Panc1 (cell line): ENCODE results near the gene EIF4E. TPM values are rescaled to one million over a fixed set of nuclear protein-coding genes. Genes with fewer than 3 reads are reported as not detected.

ENCODE experiments used
- ATAC-seq: fragments of 200-7000 bp; cut with Tn5 transposase; 2 replicates; pipeline ENCODE4 v1.9.1; 2020; ENCODE audit warnings: mild to moderate bottlenecking, moderate library complexity
- BruUV-seq: library from RNA; stranded (reverse); fragments of 400-500 nt; replicated peaks from 2 replicates; lab custom pipeline; 2021; lab: Mats Ljungman, UMichigan
- CTCF ChIA-PET: fragments of 300-600 bp; sonication (Branson Sonifier 250); formaldehyde crosslinking; loops from one replicate; lab custom pipeline; 2022; ENCODE audit warnings: antibody characterized with exemption; lab: Charles Lee
- POLR2A ChIA-PET: fragments of 300-600 bp; sonication (Branson Sonifier 250); formaldehyde crosslinking; loops from one replicate; lab custom pipeline; 2022; ENCODE audit warnings: antibody characterized with exemption; lab: Charles Lee
- DNase-seq: peaks from one replicate; pipeline ENCODE4 v3.0.0-alpha.2; 2010; ENCODE audit warnings: low read depth, low spot score
- H3K27ac ChIP-seq: 2 replicates; pipeline ENCODE4 v1.5.1; 2011; ENCODE audit warnings: mild to moderate bottlenecking, low read length, inconsistent platforms
- H3K27me3 ChIP-seq: fragments of 200-500 bp; sonication (Bioruptor generic); 2 replicates; pipeline ENCODE4 v1.6.0; 2014; ENCODE audit warnings: low read length, inconsistent platforms; ENCODE audit not compliant: control insufficient read depth, insufficient read depth
- H3K36me3 ChIP-seq: fragments of 200-500 bp; sonication (Bioruptor generic); 2 replicates; pipeline ENCODE4 v1.5.1; 2014; ENCODE audit warnings: inconsistent platforms, mild to moderate bottlenecking, low read length, moderate library complexity; ENCODE audit not compliant: control insufficient read depth, insufficient read depth
- H3K4me1 ChIP-seq: 2 replicates; pipeline ENCODE4 v1.5.1; 2011; ENCODE audit warnings: inconsistent platforms, mild to moderate bottlenecking, low read length, moderate library complexity; ENCODE audit not compliant: control insufficient read depth, insufficient read depth
- H3K4me3 ChIP-seq, 2 experiments: 2 replicates each; pipeline ENCODE4 v1.5.1; 2011 to 2012; ENCODE audit warnings: low read depth in 2 of 2, low read length in 2 of 2, mild to moderate bottlenecking in 2 of 2, inconsistent platforms in 1 of 2, moderate library complexity in 1 of 2
- H3K9me3 ChIP-seq: fragments of 200-500 bp; sonication (Bioruptor generic); 2 replicates; pipeline ENCODE4 v1.5.1; 2014; ENCODE audit warnings: low read depth, mild to moderate bottlenecking, inconsistent platforms, low read length, moderate library complexity; ENCODE audit not compliant: control insufficient read depth, insufficient read depth
- POLR2AphosphoS5 ChIP-seq: IDR thresholded peaks from 2 replicates; pipeline ENCODE4 v1.6.1; 2012; ENCODE audit warnings: mild to moderate bottlenecking, low read depth, low read length, moderate library complexity
- SIN3A ChIP-seq: IDR thresholded peaks from 2 replicates; pipeline ENCODE4 v1.6.1; 2012; ENCODE audit warnings: low read depth, mild to moderate bottlenecking, low read length, moderate library complexity, borderline replicate concordance; ENCODE audit not compliant: insufficient read depth
- TCF7L2 ChIP-seq: IDR thresholded peaks from 2 replicates; pipeline ENCODE4 v1.6.1; 2011; ENCODE audit warnings: mild to moderate bottlenecking, low read depth, low read length, inconsistent platforms
- in situ Hi-C: cut with HindIII; loops from 2 replicates; pipeline ENCODE4 v1.10.0; 2016; ENCODE audit warnings: low sequenced_read_pairs, low pct_unique_long_range_greater_than_20kb
- intact Hi-C: fragments of 100-400 bp; cut with micrococcal nuclease; formaldehyde crosslinking; loops from one replicate; pipeline ENCODE4 v1.10.0; 2022; ENCODE audit not compliant: unreplicated experiment
- total RNA-seq: library from RNA; stranded (reverse); gene quantifications from one replicate; pipeline ENCODE4 v1.2.1, GENCODE V29; 2021; ENCODE audit not compliant: unreplicated experiment
- TF ChIP-seq, protein P1 (sequence below), 2 experiments: IDR thresholded peaks; 2 replicates each; pipeline ENCODE4 v1.6.1; 2011 to 2012; ENCODE audit warnings: low read depth in 2 of 2, control low read depth in 1 of 2, low read length in 1 of 2, mild to moderate bottlenecking in 1 of 2, moderate library complexity in 1 of 2; ENCODE audit not compliant: insufficient read depth in 1 of 2
- TF ChIP-seq, protein P2 (sequence below): fragments of 450-650 bp; IDR thresholded peaks from 2 replicates; pipeline ENCODE4 v1.5.1; 2017; ENCODE audit warnings: mild to moderate bottlenecking

Gene EIF4E
- total RNA-seq, 1 experiment from 2014 or later: 89.7 TPM

DNA sequence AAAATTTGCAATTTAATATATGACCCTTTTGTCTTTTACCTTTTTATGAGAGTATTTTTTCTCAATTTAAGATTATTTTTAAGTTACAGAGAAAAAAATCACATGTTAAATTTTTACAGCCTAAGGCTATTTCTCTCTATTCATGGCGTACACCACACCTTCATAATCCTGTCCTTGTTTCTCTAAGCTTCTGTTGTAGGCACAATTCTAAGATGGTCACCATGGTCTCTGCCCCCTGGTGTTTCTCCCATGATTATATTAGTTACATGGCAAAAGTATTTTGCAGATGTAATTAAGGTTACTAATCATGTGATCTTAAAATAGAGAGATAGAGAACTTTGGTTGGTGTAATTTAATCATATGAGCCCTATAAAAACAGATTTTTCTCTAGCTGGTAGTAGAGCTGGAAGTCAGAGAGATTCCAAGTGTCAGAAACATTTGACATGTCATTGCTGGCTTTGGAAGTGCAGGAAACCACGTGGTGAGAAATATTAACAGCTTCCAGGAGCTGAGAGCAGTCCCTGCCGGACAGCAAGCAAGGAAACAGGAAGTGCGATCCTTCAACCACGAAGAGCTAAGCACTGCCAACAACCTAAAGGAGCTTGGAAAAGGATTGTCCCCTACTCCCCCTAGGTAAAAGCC is 89.8 kb downstream of the EIF4E start:
- no TSS peak for BruUV-seq
- ATAC-seq (no peak), DNase-seq (no peak)
- Histone ChIP-seq H3K36me3 (no peaks in the 10 kb centered on the region), H3K9me3 (no peaks in the 10 kb centered on the region), H3K27me3 (no peaks in the 10 kb centered on the region), H3K4me3 (no peak overlapping the region), H3K4me1 (no peaks in the 10 kb centered on the region), H3K27ac (no peak overlapping the region)
- ChIA-PET CTCF (no interaction called here), POLR2A (no interaction called here)
- in situ Hi-C loops (no loop called here), intact Hi-C loops (loop anchor here (10.0 kb wide), 1 partner anchor 184 kb away; the partner anchor contains the start of gene TSPAN5)
- TF ChIP-seq, protein P1, sequence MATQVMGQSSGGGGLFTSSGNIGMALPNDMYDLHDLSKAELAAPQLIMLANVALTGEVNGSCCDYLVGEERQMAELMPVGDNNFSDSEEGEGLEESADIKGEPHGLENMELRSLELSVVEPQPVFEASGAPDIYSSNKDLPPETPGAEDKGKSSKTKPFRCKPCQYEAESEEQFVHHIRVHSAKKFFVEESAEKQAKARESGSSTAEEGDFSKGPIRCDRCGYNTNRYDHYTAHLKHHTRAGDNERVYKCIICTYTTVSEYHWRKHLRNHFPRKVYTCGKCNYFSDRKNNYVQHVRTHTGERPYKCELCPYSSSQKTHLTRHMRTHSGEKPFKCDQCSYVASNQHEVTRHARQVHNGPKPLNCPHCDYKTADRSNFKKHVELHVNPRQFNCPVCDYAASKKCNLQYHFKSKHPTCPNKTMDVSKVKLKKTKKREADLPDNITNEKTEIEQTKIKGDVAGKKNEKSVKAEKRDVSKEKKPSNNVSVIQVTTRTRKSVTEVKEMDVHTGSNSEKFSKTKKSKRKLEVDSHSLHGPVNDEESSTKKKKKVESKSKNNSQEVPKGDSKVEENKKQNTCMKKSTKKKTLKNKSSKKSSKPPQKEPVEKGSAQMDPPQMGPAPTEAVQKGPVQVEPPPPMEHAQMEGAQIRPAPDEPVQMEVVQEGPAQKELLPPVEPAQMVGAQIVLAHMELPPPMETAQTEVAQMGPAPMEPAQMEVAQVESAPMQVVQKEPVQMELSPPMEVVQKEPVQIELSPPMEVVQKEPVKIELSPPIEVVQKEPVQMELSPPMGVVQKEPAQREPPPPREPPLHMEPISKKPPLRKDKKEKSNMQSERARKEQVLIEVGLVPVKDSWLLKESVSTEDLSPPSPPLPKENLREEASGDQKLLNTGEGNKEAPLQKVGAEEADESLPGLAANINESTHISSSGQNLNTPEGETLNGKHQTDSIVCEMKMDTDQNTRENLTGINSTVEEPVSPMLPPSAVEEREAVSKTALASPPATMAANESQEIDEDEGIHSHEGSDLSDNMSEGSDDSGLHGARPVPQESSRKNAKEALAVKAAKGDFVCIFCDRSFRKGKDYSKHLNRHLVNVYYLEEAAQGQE (IDR thresholded peaks at IDR 0.05; ENCODE audit: insufficient read depth in 1 of 2, low read depth in 2 of 2, low read length in 1 of 2): no peak
- TF ChIP-seq POLR2AphosphoS5 (no peak), TCF7L2 (no peak), SIN3A (no peak)
- TF ChIP-seq, protein P2, sequence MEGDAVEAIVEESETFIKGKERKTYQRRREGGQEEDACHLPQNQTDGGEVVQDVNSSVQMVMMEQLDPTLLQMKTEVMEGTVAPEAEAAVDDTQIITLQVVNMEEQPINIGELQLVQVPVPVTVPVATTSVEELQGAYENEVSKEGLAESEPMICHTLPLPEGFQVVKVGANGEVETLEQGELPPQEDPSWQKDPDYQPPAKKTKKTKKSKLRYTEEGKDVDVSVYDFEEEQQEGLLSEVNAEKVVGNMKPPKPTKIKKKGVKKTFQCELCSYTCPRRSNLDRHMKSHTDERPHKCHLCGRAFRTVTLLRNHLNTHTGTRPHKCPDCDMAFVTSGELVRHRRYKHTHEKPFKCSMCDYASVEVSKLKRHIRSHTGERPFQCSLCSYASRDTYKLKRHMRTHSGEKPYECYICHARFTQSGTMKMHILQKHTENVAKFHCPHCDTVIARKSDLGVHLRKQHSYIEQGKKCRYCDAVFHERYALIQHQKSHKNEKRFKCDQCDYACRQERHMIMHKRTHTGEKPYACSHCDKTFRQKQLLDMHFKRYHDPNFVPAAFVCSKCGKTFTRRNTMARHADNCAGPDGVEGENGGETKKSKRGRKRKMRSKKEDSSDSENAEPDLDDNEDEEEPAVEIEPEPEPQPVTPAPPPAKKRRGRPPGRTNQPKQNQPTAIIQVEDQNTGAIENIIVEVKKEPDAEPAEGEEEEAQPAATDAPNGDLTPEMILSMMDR: no peak

DNA sequence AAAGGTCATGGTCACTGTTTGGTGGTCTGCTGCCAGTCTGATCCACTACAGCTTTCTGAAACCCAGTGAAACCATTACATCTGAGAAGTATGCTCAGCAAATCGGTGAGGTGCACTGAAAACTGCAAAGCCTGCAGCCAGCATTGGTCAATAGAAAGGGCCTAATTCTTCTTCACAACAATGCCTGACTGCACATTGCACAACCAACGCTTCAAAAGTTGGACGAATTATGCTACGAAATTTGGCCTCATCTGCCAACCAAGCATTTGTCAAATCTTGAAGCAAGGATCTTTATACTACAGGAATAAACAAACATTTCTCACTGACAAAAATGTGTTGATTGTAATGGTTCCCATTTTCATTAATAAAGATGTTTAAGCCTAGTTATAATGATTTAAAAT is 90.4 kb downstream of the EIF4E start:
- DNase-seq: no peak
- Histone ChIP-seq H3K27me3 (no peaks in the 10 kb centered on the region), H3K9me3 (no peaks in the 10 kb centered on the region), H3K4me3 (no peak overlapping the region), H3K36me3 (no peaks in the 10 kb centered on the region), H3K27ac (no peak overlapping the region), H3K4me1 (no peaks in the 10 kb centered on the region)
- in situ Hi-C loops: no loop called here
- ChIA-PET POLR2A (no interaction called here), CTCF (no interaction called here)
- intact Hi-C loops: loop anchor here (10.0 kb wide), 1 partner anchor 184 kb away; the partner anchor contains the start of gene TSPAN5
- TF ChIP-seq POLR2AphosphoS5 (no peak), TCF7L2 (no peak), SIN3A (no peak)
- TF ChIP-seq, protein P2: no peak
- TF ChIP-seq, protein P1 (IDR thresholded peaks at IDR 0.05; ENCODE audit: insufficient read depth in 1 of 2, low read depth in 2 of 2, low read length in 1 of 2): no peak
- ATAC-seq: no peak
- no TSS peak for BruUV-seq
